Body of pancreas (tissue), 4 donors: Measurements from ENCODE around the gene MBTPS1. TPM values are rescaled to one million over a fixed set of nuclear protein-coding genes. Genes with fewer than 3 reads are reported as not detected.

ENCODE experiments used
- ATAC-seq: fragments of 150-250 bp; one replicate; pipeline ENCODE4 v1.9.1; 2016
- DNase-seq, 4 donors: peaks; one replicate each; pipeline ENCODE4 v3.0.0-alpha.2; 2019
- H3K27ac ChIP-seq, 4 donors: fragments of 200-600 bp; sonication (generic); 1 replicate in 3 of 4; 2 replicates in 1 of 4; pipeline versions ENCODE4 v1.5.1 to v1.6.1; 2016 to 2019; ENCODE audit warnings: mild to moderate bottlenecking in 1 of 4, mixed read lengths in 1 of 4, moderate library complexity in 1 of 4
- H3K27me3 ChIP-seq, 2 donors: fragments of 200-600 bp; sonication (generic); one replicate each; pipeline ENCODE4 v1.6.0; 2016; ENCODE audit warnings: mild to moderate bottlenecking in 1 of 2
- H3K36me3 ChIP-seq, 2 donors: fragments of 200-600 bp; sonication (generic); replicated peaks in 1 of 2; 2 replicates each; pipeline ENCODE4 v1.5.1; 2016; ENCODE audit warnings: low read depth in 2 of 2; ENCODE audit not compliant: insufficient read depth in 1 of 2
- H3K4me1 ChIP-seq: fragments of 200-600 bp; sonication (generic); one replicate; pipeline ENCODE4 v1.6.0; 2016
- H3K4me3 ChIP-seq, 2 donors: fragments of 200-600 bp; sonication (generic); 1 replicate in 1 of 2; 2 replicates in 1 of 2; pipeline ENCODE4 v1.5.1; 2016 to 2019
- H3K9me3 ChIP-seq, 3 donors: fragments of 200-600 bp; sonication (generic); 1 replicate in 2 of 3; 2 replicates in 1 of 3; pipeline ENCODE4 v1.5.1; 2016
- CTCF ChIP-seq, 7 experiments: fragments of 450-650 bp in 4 of 7; fragments of 200-600 bp in 3 of 7; sonication (generic) in 3 of 7; IDR thresholded peaks; one replicate each; pipeline ENCODE4 v1.5.1; 2016 to 2019; ENCODE audit warnings: antibody characterized with exemption in 7 of 7
- POLR2A ChIP-seq, 3 donors: fragments of 450-650 bp; IDR thresholded peaks; one replicate each; pipeline ENCODE4 v1.6.1; 2016; ENCODE audit warnings: antibody characterized with exemption in 3 of 3, mild to moderate bottlenecking in 2 of 3
- whole genome bisulfite sequencing, 2 donors: methylation state at CpG; one replicate each; pipeline ENCODE4 v1.1.5; 2017; 5-methylcytosine and 5-hydroxymethylcytosine counted together
- intact Hi-C: fragments of 100-400 bp; cut with DNase I; formaldehyde crosslinking; loops from one replicate; pipeline ENCODE4 v1.15.1; 2023
- total RNA-seq, 2 donors: library from RNA; depleted of rRNA; stranded (reverse); fragments of >200 nt; gene quantifications; one replicate each; pipeline ENCODE4 v1.1.0, GENCODE V29; 2016

The MBTPS1 gene
- total RNA-seq, 2 donors from 2014 or later = 58.9 to 75.5 TPM

DNA sequence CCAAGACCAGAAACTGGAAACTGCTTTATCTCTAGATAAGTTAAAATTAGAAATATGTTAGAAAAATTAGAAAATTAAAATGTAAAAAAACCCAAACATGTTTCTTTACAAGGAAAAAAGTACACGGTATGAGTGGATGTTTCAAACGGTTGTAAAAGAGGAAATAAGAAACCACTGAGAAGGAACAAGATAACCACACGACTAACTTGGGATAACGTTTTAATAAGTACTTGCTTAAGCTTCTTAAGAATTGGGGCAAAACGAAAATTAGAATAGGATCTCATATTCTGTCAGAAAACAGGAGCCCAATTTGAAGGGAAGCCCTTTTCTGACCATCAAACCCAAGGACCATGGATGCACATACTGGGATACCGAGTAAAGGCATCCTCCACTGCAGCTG, 31.0 kb downstream of the MBTPS1 start:
- WGBS, 2 donors = 54 to 56% methylated on average over 6 of the region's 6 CpGs
- H3K27ac ChIP-seq = no peak overlapping the region
- H3K27me3 ChIP-seq = no peaks in the 10 kb centered on the region
- H3K9me3 ChIP-seq = no peaks in the 10 kb centered on the region
- no peak overlapping the region for H3K4me3 ChIP-seq
- peaks cover 0 to 28% of the 10 kb centered on the region in 2 donors for H3K36me3 ChIP-seq
- no peak for DNase-seq
- no peak for ATAC-seq
- H3K4me1 ChIP-seq = no peaks in the 10 kb centered on the region
- intact Hi-C loops = loop anchor here (10.0 kb wide), 1 partner anchor 99 kb away; the partner anchor contains the start of gene TAF1C
- TF ChIP-seq POLR2A (IDR thresholded peaks at IDR 0.05) (no peak), CTCF (IDR thresholded peaks at IDR 0.05) (no peak)

DNA sequence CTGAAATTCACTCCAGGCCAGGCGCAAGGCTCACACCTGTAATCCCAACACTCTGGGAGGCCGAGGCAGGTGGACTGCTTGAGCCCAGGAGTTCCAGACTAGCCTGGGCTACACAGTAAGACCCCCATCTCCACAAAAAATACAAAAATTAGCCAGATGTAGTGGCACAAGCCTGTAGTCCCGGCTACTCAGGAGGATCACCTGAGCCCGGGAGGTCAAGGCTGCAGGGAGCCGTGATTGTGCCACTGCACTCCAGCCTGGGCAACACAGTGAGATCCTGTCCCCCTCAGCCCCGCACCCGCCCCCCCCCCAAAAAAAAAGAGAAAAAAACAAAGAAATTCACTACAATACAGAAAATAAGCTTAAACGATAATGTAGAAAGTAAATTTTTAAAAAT, 31.5 kb downstream of the MBTPS1 start:
- no peak for DNase-seq

GRCh38 chr16:84084570-84085270, 32.0 kb downstream of the MBTPS1 start:
- no peaks in the 10 kb centered on the region for H3K9me3 ChIP-seq
- WGBS, 2 donors = 44 to 59% methylated on average over 8 to 11 of the region's 11 CpGs
- no peaks in the 10 kb centered on the region for H3K27me3 ChIP-seq
- H3K4me1 ChIP-seq = no peaks in the 10 kb centered on the region
- ATAC-seq (peak; percentile 79), DNase-seq (peak; percentile 72 to 82 (median 76))
- no peak overlapping the region for H3K27ac ChIP-seq
- intact Hi-C loops = loop anchor here (10.0 kb wide), 1 partner anchor 100 kb away; the partner anchor contains the start of gene TAF1C
- no peak overlapping the region for H3K4me3 ChIP-seq
- TF ChIP-seq POLR2A (IDR thresholded peaks at IDR 0.05) (no peak), CTCF (IDR thresholded peaks at IDR 0.05) (peak; percentile 48 to 72 (median 65))
- H3K36me3 ChIP-seq = peaks cover 0 to 22% of the 10 kb centered on the region in 2 donors

More for the DNA sequence above, 31.5 kb downstream of the MBTPS1 start:
- Histone ChIP-seq H3K27ac (no peak overlapping the region), H3K36me3 (peaks cover 0 to 25% of the 10 kb centered on the region in 2 donors), H3K4me3 (no peak overlapping the region), H3K4me1 (no peaks in the 10 kb centered on the region), H3K27me3 (no peaks in the 10 kb centered on the region), H3K9me3 (no peaks in the 10 kb centered on the region)
- intact Hi-C loops = loop anchor here (10.0 kb wide), 1 partner anchor 100 kb away; the partner anchor contains the start of gene TAF1C
- TF ChIP-seq CTCF (IDR thresholded peaks at IDR 0.05) = no peak
- TF ChIP-seq POLR2A (IDR thresholded peaks at IDR 0.05) = no peak
- ATAC-seq = no peak
- 67 to 79% methylated on average over 7 to 8 of the region's 8 CpGs for WGBS, 2 donors

- TF ChIP-seq POLR2A (IDR thresholded peaks at IDR 0.05) (no peak), CTCF (IDR thresholded peaks at IDR 0.05) (no peak)
- ATAC-seq (no peak), DNase-seq (no peak)
- Histone ChIP-seq H3K9me3 (no peaks in the 10 kb centered on the region), H3K4me1 (no peaks in the 10 kb centered on the region), H3K27ac (no peak overlapping the region), H3K27me3 (no peaks in the 10 kb centered on the region), H3K36me3 (peaks cover 0 to 19% of the 10 kb centered on the region in 2 donors), H3K4me3 (no peak overlapping the region)
- WGBS, 2 donors = 78 to 82% methylated on average over 11 of the region's 11 CpGs
- intact Hi-C loops = loop anchor here (10.0 kb wide), 1 partner anchor 102 kb away; the partner anchor contains the start of gene TAF1C
These were observed 33.7 kb downstream of the MBTPS1 start for GRCh38 chr16:84082835-84083569.
